Measurements from ENCODE around the gene VASH1.

- TF ChIP-seq, protein P1, sequence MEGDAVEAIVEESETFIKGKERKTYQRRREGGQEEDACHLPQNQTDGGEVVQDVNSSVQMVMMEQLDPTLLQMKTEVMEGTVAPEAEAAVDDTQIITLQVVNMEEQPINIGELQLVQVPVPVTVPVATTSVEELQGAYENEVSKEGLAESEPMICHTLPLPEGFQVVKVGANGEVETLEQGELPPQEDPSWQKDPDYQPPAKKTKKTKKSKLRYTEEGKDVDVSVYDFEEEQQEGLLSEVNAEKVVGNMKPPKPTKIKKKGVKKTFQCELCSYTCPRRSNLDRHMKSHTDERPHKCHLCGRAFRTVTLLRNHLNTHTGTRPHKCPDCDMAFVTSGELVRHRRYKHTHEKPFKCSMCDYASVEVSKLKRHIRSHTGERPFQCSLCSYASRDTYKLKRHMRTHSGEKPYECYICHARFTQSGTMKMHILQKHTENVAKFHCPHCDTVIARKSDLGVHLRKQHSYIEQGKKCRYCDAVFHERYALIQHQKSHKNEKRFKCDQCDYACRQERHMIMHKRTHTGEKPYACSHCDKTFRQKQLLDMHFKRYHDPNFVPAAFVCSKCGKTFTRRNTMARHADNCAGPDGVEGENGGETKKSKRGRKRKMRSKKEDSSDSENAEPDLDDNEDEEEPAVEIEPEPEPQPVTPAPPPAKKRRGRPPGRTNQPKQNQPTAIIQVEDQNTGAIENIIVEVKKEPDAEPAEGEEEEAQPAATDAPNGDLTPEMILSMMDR (conservative IDR thresholded peaks at IDR 0.05; ENCODE audit: low read length): no peak
- no peak for TF ChIP-seq EZH2phosphoT487 (IDR thresholded peaks at IDR 0.05; ENCODE audit: borderline replicate concordance)
These were observed 18.3 kb upstream of the VASH1 start for GRCh38 chr14:76742966-76743365.
